CD4-positive, alpha-beta T cell treated with Interleukin-12 subunit alpha and Interleukin-12 subunit beta, for 1 hour (primary cell): ENCODE measurements around the gene TCF7L2.
A peak's percentile ranks its signal among the peaks of the same experiment; 100 is the strongest.

Source experiments
- DNase-seq: peaks from one replicate; pipeline ENCODE4 v3.0.0-alpha.2; 2020

The TCF7L2 gene

GRCh38 chr10:112949143-112949823, 764 bp upstream of the TCF7L2 start:
- no peak for DNase-seq

DNA sequence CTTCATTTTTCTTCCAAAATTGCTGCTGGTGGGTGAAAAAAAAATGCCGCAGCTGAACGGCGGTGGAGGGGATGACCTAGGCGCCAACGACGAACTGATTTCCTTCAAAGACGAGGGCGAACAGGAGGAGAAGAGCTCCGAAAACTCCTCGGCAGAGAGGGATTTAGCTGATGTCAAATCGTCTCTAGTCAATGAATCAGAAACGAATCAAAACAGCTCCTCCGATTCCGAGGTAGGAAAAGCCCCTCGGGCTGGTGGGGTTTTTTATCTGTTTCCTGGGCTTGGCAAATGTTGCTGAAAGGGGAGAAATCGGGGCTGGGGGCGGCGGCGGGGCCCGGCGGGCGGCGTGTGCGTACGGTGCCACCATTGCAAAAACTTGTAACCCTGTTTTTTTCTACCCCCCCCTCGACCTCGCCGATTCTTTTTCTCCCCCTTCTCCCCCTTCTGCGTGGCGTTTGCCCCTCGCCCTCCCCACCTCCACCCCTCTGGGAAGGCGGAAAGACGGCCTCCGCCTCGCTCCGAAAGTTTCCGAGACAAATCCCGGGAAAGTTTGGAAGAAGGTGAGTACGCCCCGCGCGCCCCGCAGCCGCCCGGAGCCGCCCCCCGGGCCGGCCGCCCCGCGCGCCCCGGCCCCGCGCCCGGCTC, 789 bp downstream of the TCF7L2 start:
- DNase-seq: peak; percentile 12

GRCh38 chr10:112951359-112952281, 1.6 kb downstream of the TCF7L2 start:
- DNase-seq: peak; percentile 58

- no peak for DNase-seq
Observed at GRCh38 chr10:112952282-112953173, 2.5 kb downstream of the TCF7L2 start.

GRCh38 chr10:112953174-112954159, 3.4 kb downstream of the TCF7L2 start:
- DNase-seq: no peak

DNA sequence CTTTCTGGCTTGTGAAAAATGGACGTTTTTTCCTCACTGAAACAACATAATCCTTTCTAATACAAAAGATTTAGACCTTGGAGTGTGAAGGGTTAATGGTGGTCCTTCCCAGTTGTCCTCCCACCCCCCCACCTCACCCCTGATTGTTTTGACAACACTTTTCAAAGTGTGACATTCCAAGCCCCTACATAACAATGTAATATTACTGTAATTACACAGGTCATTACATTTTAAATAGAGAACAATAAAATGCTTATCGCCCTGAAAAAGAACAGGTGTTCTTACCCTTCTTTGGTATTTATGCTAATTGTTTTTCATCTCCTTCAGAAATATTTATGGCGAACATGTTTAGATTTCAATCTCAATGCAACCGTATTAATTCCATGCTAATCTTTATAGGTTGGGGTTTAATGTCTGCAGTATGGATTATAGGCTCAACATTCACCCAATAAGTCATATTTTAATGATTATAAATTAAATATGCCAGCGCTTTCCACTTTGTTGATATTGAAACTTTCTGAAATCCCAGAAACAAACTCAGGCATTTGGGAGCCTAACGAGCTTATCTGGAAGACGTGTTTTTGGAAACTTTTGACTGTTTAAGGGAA, 5.0 kb downstream of the TCF7L2 start:
- no peak for DNase-seq

GRCh38 chr10:112955582-112956421, 5.8 kb downstream of the TCF7L2 start:
- DNase-seq: no peak

DNA sequence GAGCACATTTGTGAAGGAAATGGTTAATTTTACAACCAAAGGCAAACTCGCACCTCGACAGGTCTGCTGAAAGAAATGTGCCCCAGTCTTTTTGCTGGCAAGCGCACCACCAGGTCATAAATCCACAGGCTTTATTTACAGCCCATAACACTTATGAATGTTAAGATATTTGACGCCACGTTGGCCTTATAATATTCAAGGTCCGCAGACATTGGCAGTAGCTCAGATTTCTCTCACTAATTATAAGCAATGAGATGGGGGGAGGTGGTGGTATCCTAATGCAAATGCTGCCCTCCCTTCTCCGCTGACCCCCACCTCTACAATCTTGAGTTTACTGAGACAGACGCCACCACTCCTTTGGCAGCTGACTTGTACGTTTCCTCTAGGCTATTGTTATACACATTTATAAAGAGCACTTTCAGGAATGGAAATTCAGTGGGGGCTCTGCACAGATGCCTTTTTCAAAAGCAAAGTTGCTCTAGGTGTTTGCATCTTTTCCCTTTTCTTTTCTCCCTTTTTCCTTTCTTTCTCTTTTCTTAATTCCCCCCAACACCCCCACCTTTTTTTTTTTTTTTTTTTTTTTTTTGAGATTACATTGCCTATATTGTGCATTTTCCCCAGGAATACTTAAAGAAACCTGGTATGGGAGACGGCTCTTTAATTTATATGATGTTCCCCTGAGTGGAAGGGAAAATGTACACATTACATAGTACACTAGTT, 6.7 kb downstream of the TCF7L2 start:
- no peak for DNase-seq

- DNase-seq: no peak
Observed at GRCh38 chr10:112957640-112958092, 7.6 kb downstream of the TCF7L2 start.

GRCh38 chr10:112958275-112958995, 8.4 kb downstream of the TCF7L2 start:
- DNase-seq: no peak

- DNase-seq: no peak
Observed at GRCh38 chr10:112959207-112959838, 9.3 kb downstream of the TCF7L2 start.

GRCh38 chr10:112960151-112960681, 10.2 kb downstream of the TCF7L2 start:
- DNase-seq: no peak

- no peak for DNase-seq
Observed at GRCh38 chr10:112961609-112962008, 11.6 kb downstream of the TCF7L2 start.

GRCh38 chr10:112962343-112962742, 12.3 kb downstream of the TCF7L2 start:
- no peak for DNase-seq

DNA sequence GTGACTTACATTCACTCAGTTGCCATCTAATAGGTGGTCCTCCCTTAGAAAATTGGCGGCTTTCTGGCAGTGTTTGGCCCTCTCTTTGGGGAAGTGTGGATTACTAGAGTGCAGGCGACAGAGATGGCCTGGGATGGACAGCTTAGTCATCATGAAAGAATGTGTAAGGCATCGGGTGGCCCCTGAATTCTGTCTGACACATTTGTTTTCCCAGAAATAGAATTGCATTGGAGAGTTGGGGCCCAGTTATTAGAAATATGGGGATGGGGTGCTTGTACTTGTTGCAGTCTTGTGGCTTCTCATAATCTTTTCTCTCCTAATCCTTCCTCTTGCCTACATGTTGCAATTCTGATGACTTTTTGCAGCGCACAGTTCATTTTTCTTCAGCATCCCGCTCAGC, 13.8 kb downstream of the TCF7L2 start:
- no peak for DNase-seq

- no peak for DNase-seq
Observed at GRCh38 chr10:112964482-112964881, 14.4 kb downstream of the TCF7L2 start.

DNA sequence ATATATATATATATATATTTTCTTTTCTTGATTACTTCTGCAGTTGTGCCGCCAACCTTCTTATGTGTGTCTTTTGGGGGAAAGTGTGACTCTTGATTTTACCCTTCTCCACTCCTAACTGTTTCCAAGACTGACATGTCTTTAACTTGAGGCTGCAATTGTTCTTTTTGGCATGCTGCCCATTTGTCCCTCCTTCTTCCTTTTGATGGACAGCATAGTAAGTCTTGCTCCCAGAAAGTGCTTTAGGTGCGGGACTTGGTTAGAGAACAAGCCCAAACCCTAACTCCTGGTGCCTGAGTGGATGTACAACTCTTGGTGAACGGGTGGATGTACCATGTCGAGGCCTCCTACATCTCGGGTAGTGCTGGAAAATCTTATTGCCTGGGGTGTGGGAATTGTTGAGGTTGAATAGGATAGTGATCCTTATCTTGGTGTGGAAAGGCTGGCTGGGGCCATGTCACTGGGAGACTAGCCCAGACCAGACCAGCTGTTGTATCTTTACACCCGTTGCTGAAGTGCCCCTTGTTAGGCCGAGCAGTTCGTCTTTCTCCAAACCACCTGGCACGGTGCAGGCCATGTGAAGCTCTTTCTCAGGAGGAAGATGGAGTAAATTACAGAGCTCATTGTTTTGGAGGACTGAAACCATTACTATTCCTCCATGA, 16.3 kb downstream of the TCF7L2 start:
- no peak for DNase-seq
